HUES6 (cell line): ENCODE results near the gene CACNA2D2.

Experiments used
- H3K27ac ChIP-seq: 2 replicates; pipeline ENCODE4 v1.7.0; 2013; ENCODE audit warnings: low read depth, mild to moderate bottlenecking, low read length, inconsistent platforms
- H3K27me3 ChIP-seq: 2 replicates; pipeline ENCODE4 v1.6.1; 2013; ENCODE audit warnings: low read length; ENCODE audit not compliant: control insufficient read depth, insufficient read depth
- H3K36me3 ChIP-seq: 2 replicates; pipeline ENCODE4 v1.6.1; 2013; ENCODE audit warnings: low read length; ENCODE audit not compliant: control insufficient read depth, insufficient read depth
- H3K4me1 ChIP-seq: 2 replicates; pipeline ENCODE4 v1.6.1; 2013; ENCODE audit warnings: low read length; ENCODE audit not compliant: control insufficient read depth, insufficient read depth
- H3K4me3 ChIP-seq: 2 replicates; pipeline ENCODE4 v1.5.1; 2013; ENCODE audit warnings: low read depth, low read length
- H3K9ac ChIP-seq: one replicate; pipeline ENCODE4 v1.6.1; 2013; ENCODE audit warnings: mild to moderate bottlenecking, low read length
- H3K9me3 ChIP-seq: 2 replicates; pipeline ENCODE4 v1.6.1; 2013; ENCODE audit warnings: low read depth, low read length; ENCODE audit not compliant: control insufficient read depth, insufficient read depth

Gene CACNA2D2

GRCh38 chr3:50442945-50443579, 60.4 kb downstream of the CACNA2D2 start:
- H3K4me3 ChIP-seq, result no peak overlapping the region
- no peaks in the 10 kb centered on the region for H3K36me3 ChIP-seq
- no peaks in the 10 kb centered on the region for H3K9me3 ChIP-seq
- no peaks in the 10 kb centered on the region for H3K27me3 ChIP-seq
- no peak overlapping the region for H3K27ac ChIP-seq
- H3K4me1 ChIP-seq, result peaks cover 15% of the 10 kb centered on the region; the same call in 1 of the 2 replicates
- H3K9ac ChIP-seq, result no peak overlapping the region

GRCh38 chr3:50441424-50442217, 61.8 kb downstream of the CACNA2D2 start:
- Histone ChIP-seq H3K4me3 (no peak overlapping the region), H3K9ac (no peak overlapping the region), H3K27ac (no peak overlapping the region), H3K4me1 (peaks cover 15% of the 10 kb centered on the region; the same call in 1 of the 2 replicates), H3K27me3 (no peaks in the 10 kb centered on the region), H3K36me3 (no peaks in the 10 kb centered on the region), H3K9me3 (no peaks in the 10 kb centered on the region)

- Histone ChIP-seq H3K36me3 (no peaks in the 10 kb centered on the region), H3K4me1 (peaks cover 18% of the 10 kb centered on the region; the same call in 1 of the 2 replicates), H3K4me3 (no peak overlapping the region), H3K9ac (no peak overlapping the region), H3K27me3 (no peaks in the 10 kb centered on the region), H3K27ac (no peak overlapping the region), H3K9me3 (no peaks in the 10 kb centered on the region)
These were observed 67.2 kb downstream of the CACNA2D2 start for GRCh38 chr3:50436114-50436674.

- peaks cover 18% of the 10 kb centered on the region; the same call in 1 of the 2 replicates for H3K4me1 ChIP-seq
- no peaks in the 10 kb centered on the region for H3K9me3 ChIP-seq
- H3K9ac ChIP-seq, result no peak overlapping the region
These were observed 67.9 kb downstream of the CACNA2D2 start for GRCh38 chr3:50435371-50436113.

GRCh38 chr3:50433954-50434353, 69.5 kb downstream of the CACNA2D2 start:
- peaks cover 11% of the 10 kb centered on the region; the same call in 1 of the 2 replicates for H3K4me1 ChIP-seq
- no peak overlapping the region for H3K27ac ChIP-seq
- H3K4me3 ChIP-seq, result no peak overlapping the region
- H3K36me3 ChIP-seq, result no peaks in the 10 kb centered on the region
- H3K9ac ChIP-seq, result no peak overlapping the region
- no peaks in the 10 kb centered on the region for H3K27me3 ChIP-seq
- no peaks in the 10 kb centered on the region for H3K9me3 ChIP-seq

More at GRCh38 chr3:50435371-50436113, 67.9 kb downstream of the CACNA2D2 start:
- H3K27ac ChIP-seq, result no peak overlapping the region
- H3K36me3 ChIP-seq, result no peaks in the 10 kb centered on the region
- H3K27me3 ChIP-seq, result no peaks in the 10 kb centered on the region
- H3K4me3 ChIP-seq, result no peak overlapping the region

GRCh38 chr3:50430950-50431435, 72.4 kb downstream of the CACNA2D2 start:
- no peaks in the 10 kb centered on the region for H3K36me3 ChIP-seq
- H3K27me3 ChIP-seq, result no peaks in the 10 kb centered on the region
- H3K9me3 ChIP-seq, result no peaks in the 10 kb centered on the region
- H3K27ac ChIP-seq, result no peak overlapping the region
- no peak overlapping the region for H3K4me3 ChIP-seq
- no peak overlapping the region for H3K9ac ChIP-seq
- H3K4me1 ChIP-seq, result peaks cover 4% of the 10 kb centered on the region; the same call in 1 of the 2 replicates

GRCh38 chr3:50430191-50430590, 73.2 kb downstream of the CACNA2D2 start:
- H3K27ac ChIP-seq, result no peak overlapping the region
- no peaks in the 10 kb centered on the region for H3K27me3 ChIP-seq
- H3K4me3 ChIP-seq, result no peak overlapping the region
- peaks cover 4% of the 10 kb centered on the region; the same call in 1 of the 2 replicates for H3K4me1 ChIP-seq
- H3K9ac ChIP-seq, result no peak overlapping the region
- H3K36me3 ChIP-seq, result no peaks in the 10 kb centered on the region
- no peaks in the 10 kb centered on the region for H3K9me3 ChIP-seq

GRCh38 chr3:50428007-50428633, 75.3 kb downstream of the CACNA2D2 start:
- Histone ChIP-seq H3K4me1 (peaks cover 4% of the 10 kb centered on the region; the same call in 1 of the 2 replicates), H3K27me3 (no peaks in the 10 kb centered on the region), H3K9me3 (no peaks in the 10 kb centered on the region), H3K36me3 (no peaks in the 10 kb centered on the region), H3K4me3 (no peak overlapping the region), H3K9ac (no peak overlapping the region), H3K27ac (no peak overlapping the region)

- Histone ChIP-seq H3K27ac (no peak overlapping the region), H3K4me3 (no peak overlapping the region), H3K9ac (no peak overlapping the region), H3K36me3 (no peaks in the 10 kb centered on the region), H3K27me3 (no peaks in the 10 kb centered on the region), H3K4me1 (no peaks in the 10 kb centered on the region; the same call in 1 of the 2 replicates), H3K9me3 (no peaks in the 10 kb centered on the region)
These were observed 76.2 kb downstream of the CACNA2D2 start for GRCh38 chr3:50427217-50427616.

- Histone ChIP-seq H3K27ac (no peak overlapping the region), H3K27me3 (no peaks in the 10 kb centered on the region), H3K36me3 (no peaks in the 10 kb centered on the region), H3K4me3 (no peak overlapping the region), H3K9me3 (no peaks in the 10 kb centered on the region), H3K9ac (no peak overlapping the region), H3K4me1 (no peaks in the 10 kb centered on the region; the same call in 1 of the 2 replicates)
These were observed 77.5 kb downstream of the CACNA2D2 start for GRCh38 chr3:50425911-50426310.
